Mononuclear cell (primary cell): ENCODE data around the gene ERO1B. TPM values are rescaled to one million over a fixed set of nuclear protein-coding genes. Genes with fewer than 3 reads are reported as not detected.

ENCODE experiments used
- H3K27me3 ChIP-seq: 2 replicates; pipeline ENCODE4 v1.6.0; 2011; ENCODE audit warnings: low read length, control low read depth; ENCODE audit not compliant: insufficient read depth
- H3K4me1 ChIP-seq: 2 replicates; pipeline ENCODE4 v1.5.1; 2011; ENCODE audit warnings: mild to moderate bottlenecking, low read length, control low read depth; ENCODE audit not compliant: insufficient read depth
- H3K4me3 ChIP-seq: 2 replicates; pipeline ENCODE4 v1.5.1; 2011; ENCODE audit warnings: mild to moderate bottlenecking, low read length, moderate library complexity
- H3K9me3 ChIP-seq: 2 replicates; pipeline ENCODE4 v1.5.1; 2011; ENCODE audit warnings: low read depth, mild to moderate bottlenecking, control low read depth, low read length
- total RNA-seq: library from RNA; depleted of rRNA; stranded (reverse); fragments of >200 nt; gene quantifications from one replicate; pipeline ENCODE4 v1.2.3, GENCODE V29; 2012

ERO1B gene
- total RNA-seq, 1 donor: 16.6 TPM

- Histone ChIP-seq H3K9me3 (no peaks in the 10 kb centered on the region), H3K4me3 (no peak overlapping the region), H3K4me1 (no peaks in the 10 kb centered on the region), H3K27me3 (no peaks in the 10 kb centered on the region)
Measured at GRCh38 chr1:236247286-236247685, 34.5 kb downstream of the ERO1B start.

- Histone ChIP-seq H3K4me1 (no peaks in the 10 kb centered on the region), H3K4me3 (no peak overlapping the region), H3K27me3 (no peaks in the 10 kb centered on the region), H3K9me3 (no peaks in the 10 kb centered on the region)
Measured at GRCh38 chr1:236242568-236242967, 39.2 kb downstream of the ERO1B start.

GRCh38 chr1:236240675-236241074, 41.1 kb downstream of the ERO1B start:
- no peak overlapping the region for H3K4me3 ChIP-seq
- H3K27me3 ChIP-seq: no peaks in the 10 kb centered on the region
- H3K9me3 ChIP-seq: no peaks in the 10 kb centered on the region
- H3K4me1 ChIP-seq: no peaks in the 10 kb centered on the region

GRCh38 chr1:236239092-236239585, 42.6 kb downstream of the ERO1B start:
- Histone ChIP-seq H3K4me1 (no peaks in the 10 kb centered on the region), H3K9me3 (no peaks in the 10 kb centered on the region), H3K4me3 (no peak overlapping the region), H3K27me3 (no peaks in the 10 kb centered on the region)

GRCh38 chr1:236235116-236235515, 46.6 kb downstream of the ERO1B start:
- no peak overlapping the region for H3K4me3 ChIP-seq
- H3K27me3 ChIP-seq: no peaks in the 10 kb centered on the region
- H3K4me1 ChIP-seq: no peaks in the 10 kb centered on the region
- H3K9me3 ChIP-seq: no peaks in the 10 kb centered on the region

- no peak overlapping the region for H3K4me3 ChIP-seq
- no peaks in the 10 kb centered on the region for H3K27me3 ChIP-seq
- peaks cover 6% of the 10 kb centered on the region for H3K4me1 ChIP-seq
- H3K9me3 ChIP-seq: no peaks in the 10 kb centered on the region
Measured at GRCh38 chr1:236228411-236228810, 53.3 kb downstream of the ERO1B start.

- Histone ChIP-seq H3K9me3 (no peaks in the 10 kb centered on the region), H3K27me3 (no peaks in the 10 kb centered on the region), H3K4me1 (peaks cover 7% of the 10 kb centered on the region), H3K4me3 (no peak overlapping the region)
Measured at GRCh38 chr1:236222632-236223031, 59.1 kb downstream of the ERO1B start.

- Histone ChIP-seq H3K27me3 (no peaks in the 10 kb centered on the region), H3K4me1 (peaks cover 7% of the 10 kb centered on the region), H3K4me3 (no peak overlapping the region), H3K9me3 (no peaks in the 10 kb centered on the region)
Measured at GRCh38 chr1:236220473-236220872, 61.3 kb downstream of the ERO1B start.

GRCh38 chr1:236214761-236215160, 67.0 kb downstream of the ERO1B start:
- Histone ChIP-seq H3K4me1 (no peaks in the 10 kb centered on the region), H3K4me3 (no peak overlapping the region), H3K27me3 (no peaks in the 10 kb centered on the region), H3K9me3 (no peaks in the 10 kb centered on the region)

GRCh38 chr1:236213534-236213933, 68.2 kb downstream of the ERO1B start:
- no peaks in the 10 kb centered on the region for H3K27me3 ChIP-seq
- no peaks in the 10 kb centered on the region for H3K9me3 ChIP-seq
- H3K4me1 ChIP-seq: no peaks in the 10 kb centered on the region
- H3K4me3 ChIP-seq: no peak overlapping the region

- Histone ChIP-seq H3K9me3 (no peaks in the 10 kb centered on the region), H3K27me3 (no peaks in the 10 kb centered on the region), H3K4me1 (no peaks in the 10 kb centered on the region), H3K4me3 (no peak overlapping the region)
Measured at GRCh38 chr1:236211815-236212214, 69.9 kb downstream of the ERO1B start.

- Histone ChIP-seq H3K4me3 (no peak overlapping the region), H3K4me1 (no peaks in the 10 kb centered on the region), H3K27me3 (no peaks in the 10 kb centered on the region), H3K9me3 (no peaks in the 10 kb centered on the region)
Measured at GRCh38 chr1:236209713-236210112, 72.0 kb downstream of the ERO1B start.

GRCh38 chr1:236209185-236209584, 72.6 kb downstream of the ERO1B start:
- Histone ChIP-seq H3K9me3 (no peaks in the 10 kb centered on the region), H3K27me3 (no peaks in the 10 kb centered on the region), H3K4me1 (no peaks in the 10 kb centered on the region), H3K4me3 (no peak overlapping the region)

GRCh38 chr1:236207569-236207968, 74.2 kb downstream of the ERO1B start:
- no peaks in the 10 kb centered on the region for H3K4me1 ChIP-seq
- H3K9me3 ChIP-seq: no peaks in the 10 kb centered on the region
- no peaks in the 10 kb centered on the region for H3K27me3 ChIP-seq
- H3K4me3 ChIP-seq: no peak overlapping the region

- no peak overlapping the region for H3K4me3 ChIP-seq
- no peaks in the 10 kb centered on the region for H3K27me3 ChIP-seq
- no peaks in the 10 kb centered on the region for H3K9me3 ChIP-seq
- no peaks in the 10 kb centered on the region for H3K4me1 ChIP-seq
Measured at GRCh38 chr1:236207121-236207520, 74.6 kb downstream of the ERO1B start.

- Histone ChIP-seq H3K4me1 (no peaks in the 10 kb centered on the region), H3K9me3 (no peaks in the 10 kb centered on the region), H3K4me3 (no peak overlapping the region), H3K27me3 (no peaks in the 10 kb centered on the region)
Measured at GRCh38 chr1:236206548-236206947, 75.2 kb downstream of the ERO1B start.
